Mesodermal cell (in vitro differentiated cells): ENCODE measurements around the gene MZF1.
"Not testable (repeated sequence)": the region's sequence is repeated elsewhere in the genome, so short reads cannot be mapped to it uniquely, and the experiment has no call there.

Experiments used
- H3K27ac ChIP-seq: 2 replicates; pipeline ENCODE4 v1.7.0; 2013; ENCODE audit warnings: mild to moderate bottlenecking, low read depth, low read length, moderate library complexity; ENCODE audit not compliant: severe bottlenecking
- H3K36me3 ChIP-seq: 2 replicates; pipeline ENCODE4 v1.7.1; 2013; ENCODE audit warnings: mild to moderate bottlenecking, low read length, moderate library complexity; ENCODE audit not compliant: control insufficient read depth, insufficient read depth
- H3K4me1 ChIP-seq: one replicate; pipeline ENCODE4 v1.7.1; 2013; ENCODE audit warnings: mild to moderate bottlenecking, low read length; ENCODE audit not compliant: insufficient read depth, control insufficient read depth, poor library complexity, severe bottlenecking
- H3K4me3 ChIP-seq: 2 replicates; pipeline ENCODE4 v1.7.0; 2013; ENCODE audit warnings: low read length, control low read depth, mild to moderate bottlenecking; ENCODE audit not compliant: insufficient read depth, poor library complexity, severe bottlenecking; ENCODE audit errors: extremely low read depth
- H3K9me3 ChIP-seq: 2 replicates; pipeline ENCODE4 v1.7.1; 2013; ENCODE audit warnings: mild to moderate bottlenecking, low read length, moderate library complexity; ENCODE audit not compliant: control insufficient read depth
- WGBS, 2 experiments: methylation state at CpG; one replicate each; pipeline ENCODE4 v1.1.5; 2013; ENCODE audit warnings: missing lambda C conversion rate in 2 of 2; ENCODE audit not compliant: insufficient coverage in 2 of 2; 5-methylcytosine and 5-hydroxymethylcytosine counted together

The MZF1 gene

DNA sequence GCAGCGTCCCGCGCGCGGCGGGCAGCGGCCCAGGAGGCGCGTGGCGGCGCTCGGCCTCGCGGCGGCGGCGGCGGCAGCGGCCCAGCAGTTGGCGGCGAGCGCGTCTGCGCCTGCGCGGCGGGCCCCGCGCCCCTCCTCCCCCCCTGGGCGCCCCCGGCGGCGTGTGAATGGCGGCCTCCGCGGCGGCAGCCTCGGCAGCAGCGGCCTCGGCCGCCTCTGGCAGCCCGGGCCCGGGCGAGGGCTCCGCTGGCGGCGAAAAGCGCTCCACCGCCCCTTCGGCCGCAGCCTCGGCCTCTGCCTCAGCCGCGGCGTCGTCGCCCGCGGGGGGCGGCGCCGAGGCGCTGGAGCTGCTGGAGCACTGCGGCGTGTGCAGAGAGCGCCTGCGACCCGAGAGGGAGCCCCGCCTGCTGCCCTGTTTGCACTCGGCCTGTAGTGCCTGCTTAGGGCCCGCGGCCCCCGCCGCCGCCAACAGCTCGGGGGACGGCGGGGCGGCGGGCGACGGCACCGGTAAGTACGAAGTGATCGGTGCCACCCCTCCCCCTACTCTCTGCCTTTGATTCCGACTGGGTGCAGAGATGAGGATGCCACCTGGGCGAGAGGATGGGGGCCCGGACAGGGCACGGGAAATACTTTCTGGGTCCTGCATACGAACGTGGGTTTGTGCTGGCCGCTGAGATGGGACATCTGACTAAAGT is 28.4 kb downstream of the MZF1 start:
- H3K27ac ChIP-seq: peak overlapping the region; percentile 99
- peaks cover 47% of the 10 kb centered on the region for H3K36me3 ChIP-seq
- H3K4me1 ChIP-seq: peaks cover 11% of the 10 kb centered on the region
- H3K9me3 ChIP-seq: no peaks in the 10 kb centered on the region
- 0 to 1% methylated on average over 74 to 80 of the region's 92 CpGs for WGBS, 2 experiments
- peak overlapping the region; percentile 76 for H3K4me3 ChIP-seq

DNA sequence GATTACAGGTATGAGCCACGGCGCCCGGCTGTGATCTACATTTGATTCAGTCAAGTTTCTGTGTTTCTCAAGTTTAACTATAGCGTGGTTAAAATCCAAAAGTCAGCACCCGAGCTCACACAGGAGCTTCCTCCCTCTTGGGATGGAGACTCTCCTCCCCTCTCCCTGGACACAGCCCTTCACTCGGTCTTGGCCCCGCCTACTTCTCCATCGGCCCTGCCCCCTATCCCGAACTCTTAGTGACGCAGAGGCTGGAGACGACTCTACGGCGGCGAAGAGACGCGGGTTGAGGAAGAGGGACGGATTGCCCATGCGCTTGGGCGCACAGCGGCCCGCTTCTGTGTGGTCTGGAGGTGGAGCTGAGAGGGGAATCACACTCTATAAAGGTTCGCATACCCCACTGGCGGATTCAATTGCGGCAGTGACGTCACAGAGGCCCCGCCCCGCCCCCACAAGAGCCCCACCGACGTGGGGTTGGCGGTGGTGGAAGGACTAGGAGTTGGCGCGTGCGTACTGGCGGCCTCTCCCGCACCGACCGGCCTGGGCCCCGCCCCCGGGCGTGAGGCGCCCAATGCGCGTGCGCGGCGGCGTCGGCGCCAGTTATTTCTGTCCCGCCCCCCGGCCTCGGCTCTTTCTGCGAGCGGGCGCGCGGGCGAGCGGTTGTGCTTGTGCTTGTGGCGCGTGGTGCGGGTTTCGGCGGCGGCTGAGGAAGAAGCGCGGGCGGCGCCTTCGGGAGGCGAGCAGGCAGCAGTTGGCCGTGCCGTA is 29.1 kb downstream of the MZF1 start, which contains the start of gene TRIM28:
TRIM28 (plus strand) TSS at position 239 of the 765 bp plus-strand sequence. CDS start 694 bp downstream, outside the sequence.
- WGBS, 2 experiments: 0 to 1% methylated on average over 41 to 47 of the region's 73 CpGs
- H3K4me1 ChIP-seq: peaks cover 11% of the 10 kb centered on the region
- H3K27ac ChIP-seq: peak within 1 kb of the TSS; percentile 99
- H3K4me3 ChIP-seq: peak within 1 kb of the TSS; percentile 76
- no peaks in the 10 kb centered on the region for H3K9me3 ChIP-seq
- H3K36me3 ChIP-seq: peaks cover 39% of the 10 kb centered on the region

GRCh38 chr19:58542641-58543372 is 30.3 kb downstream of the MZF1 start:
- not testable (repeated sequence) for H3K27ac ChIP-seq, H3K9me3 ChIP-seq, H3K4me3 ChIP-seq
- Histone ChIP-seq H3K36me3 (peaks cover 27% of the 10 kb centered on the region), H3K4me1 (peaks cover 11% of the 10 kb centered on the region)
- 88 to 93% methylated on average over 15 to 17 of the region's 18 CpGs for WGBS, 2 experiments

- H3K27ac ChIP-seq, H3K4me1 ChIP-seq, H3K9me3 ChIP-seq: not testable (repeated sequence)
These were observed 34.0 kb downstream of the MZF1 start for GRCh38 chr19:58539169-58539559.

GRCh38 chr19:58538257-58539168 is 34.6 kb downstream of the MZF1 start:
- H3K27ac ChIP-seq: peak overlapping the region; percentile 84
- H3K36me3 ChIP-seq: no peaks in the 10 kb centered on the region
- no peaks in the 10 kb centered on the region for H3K4me1 ChIP-seq
- H3K4me3 ChIP-seq: peak overlapping the region; percentile 40
- WGBS, 2 experiments: 0 to 3% methylated on average over 35 to 49 of the region's 55 CpGs
- H3K9me3 ChIP-seq: no peaks in the 10 kb centered on the region

More at GRCh38 chr19:58539169-58539559, 34.0 kb downstream of the MZF1 start:
- not testable (repeated sequence) for H3K4me3 ChIP-seq, H3K36me3 ChIP-seq

DNA sequence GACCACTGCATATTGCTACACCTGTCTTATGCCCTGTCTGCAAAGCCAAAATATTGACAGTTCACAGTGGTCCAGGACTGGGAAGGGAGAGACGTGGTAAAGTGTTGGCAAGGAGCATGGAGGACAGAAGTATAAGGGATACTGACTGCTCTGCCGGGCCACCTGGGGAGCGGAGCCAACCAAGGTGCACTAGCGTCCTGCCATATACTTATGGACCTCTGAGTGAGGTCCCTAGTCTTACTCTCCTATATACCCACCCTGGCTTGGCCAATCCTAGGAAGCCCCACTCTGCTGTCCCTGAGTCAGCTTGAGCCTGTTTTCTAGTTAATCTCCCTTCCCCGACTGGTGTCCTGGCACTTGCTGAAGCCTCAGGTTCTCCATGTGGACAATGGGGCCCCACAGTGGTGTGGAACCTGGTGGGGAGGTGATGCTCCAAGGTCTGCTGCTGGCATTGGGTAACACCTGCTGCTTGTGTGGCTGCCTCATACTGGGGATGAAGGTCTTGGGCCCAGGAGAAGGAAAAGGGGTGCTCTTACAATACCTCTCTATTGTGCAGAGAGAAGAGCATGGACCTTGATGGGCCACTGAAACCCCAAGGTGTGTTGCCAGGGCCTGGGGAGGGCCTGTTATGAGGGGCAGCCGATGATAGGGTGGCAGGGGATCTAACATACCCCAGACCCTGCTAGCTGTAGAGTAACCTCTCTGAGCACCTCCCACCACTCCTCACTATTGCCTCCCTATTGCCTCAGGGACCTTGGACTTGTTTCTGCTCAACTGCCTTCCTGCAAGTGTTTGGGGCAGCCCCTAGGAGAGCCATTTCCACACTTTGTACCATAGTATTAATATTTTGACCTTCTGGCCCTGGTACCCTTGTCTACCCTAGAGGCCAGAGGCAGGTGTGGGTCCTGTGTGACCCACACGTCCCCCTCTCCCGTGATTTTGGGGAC is 36.0 kb downstream of the MZF1 start:
- WGBS, 2 experiments: 96 to 98% methylated on average over 4 to 5 of the region's 8 CpGs
- Histone ChIP-seq H3K4me1 (no peaks in the 10 kb centered on the region), H3K9me3 (no peaks in the 10 kb centered on the region), H3K4me3 (no peak overlapping the region), H3K27ac (no peak overlapping the region), H3K36me3 (no peaks in the 10 kb centered on the region)

- Histone ChIP-seq H3K27ac (no peak overlapping the region), H3K9me3 (no peaks in the 10 kb centered on the region), H3K4me1 (no peaks in the 10 kb centered on the region), H3K4me3 (no peak overlapping the region), H3K36me3 (no peaks in the 10 kb centered on the region)
- no CpG with 5 or more reads among the region's 3 CpGs for WGBS, 2 experiments
These were observed 37.3 kb downstream of the MZF1 start for GRCh38 chr19:58535857-58536256.

GRCh38 chr19:58531034-58531840 is 41.9 kb downstream of the MZF1 start:
- no peaks in the 10 kb centered on the region for H3K9me3 ChIP-seq
- H3K4me3 ChIP-seq: no peak overlapping the region
- WGBS, 2 experiments: 97 to 98% methylated on average over 3 to 4 of the region's 10 CpGs
- H3K4me1 ChIP-seq: no peaks in the 10 kb centered on the region
- H3K36me3 ChIP-seq: no peaks in the 10 kb centered on the region
- no peak overlapping the region for H3K27ac ChIP-seq

GRCh38 chr19:58529405-58529804 is 43.7 kb downstream of the MZF1 start:
- no peaks in the 10 kb centered on the region for H3K36me3 ChIP-seq
- H3K27ac ChIP-seq: no peak overlapping the region
- 80 to 87% methylated on average over 2 to 3 of the region's 3 CpGs for WGBS, 2 experiments
- no peaks in the 10 kb centered on the region for H3K4me1 ChIP-seq
- H3K4me3 ChIP-seq: no peak overlapping the region
- H3K9me3 ChIP-seq: no peaks in the 10 kb centered on the region
